SK-MEL-5 (cell line): ENCODE results near the gene PCED1A. TPM values are rescaled to one million over a fixed set of nuclear protein-coding genes. Genes with fewer than 3 reads are reported as not detected.
"Not testable (repeated sequence)": the region's sequence is repeated elsewhere in the genome, so short reads cannot be mapped to it uniquely, and the experiment has no call there.

Source experiments
- DNase-seq: peaks from one replicate; pipeline ENCODE4 v3.0.0-alpha.2; 2016; ENCODE audit warnings: low read depth, low spot score
- in situ Hi-C: cut with HindIII; loops from 2 replicates; pipeline ENCODE4 v1.10.0; 2016; ENCODE audit warnings: low sequenced_read_pairs, high pct_unique_total_duplicates, low pct_unique_long_range_greater_than_20kb
- total RNA-seq: library from RNA; depleted of rRNA; stranded (reverse); fragments of >200 nt; shearing (Covaris generic); gene quantifications from 2 replicates; pipeline ENCODE4 v1.2.3, GENCODE V29; 2014

Gene PCED1A
- total RNA-seq, 1 experiment from 2014 or later = 22.6 TPM

DNA sequence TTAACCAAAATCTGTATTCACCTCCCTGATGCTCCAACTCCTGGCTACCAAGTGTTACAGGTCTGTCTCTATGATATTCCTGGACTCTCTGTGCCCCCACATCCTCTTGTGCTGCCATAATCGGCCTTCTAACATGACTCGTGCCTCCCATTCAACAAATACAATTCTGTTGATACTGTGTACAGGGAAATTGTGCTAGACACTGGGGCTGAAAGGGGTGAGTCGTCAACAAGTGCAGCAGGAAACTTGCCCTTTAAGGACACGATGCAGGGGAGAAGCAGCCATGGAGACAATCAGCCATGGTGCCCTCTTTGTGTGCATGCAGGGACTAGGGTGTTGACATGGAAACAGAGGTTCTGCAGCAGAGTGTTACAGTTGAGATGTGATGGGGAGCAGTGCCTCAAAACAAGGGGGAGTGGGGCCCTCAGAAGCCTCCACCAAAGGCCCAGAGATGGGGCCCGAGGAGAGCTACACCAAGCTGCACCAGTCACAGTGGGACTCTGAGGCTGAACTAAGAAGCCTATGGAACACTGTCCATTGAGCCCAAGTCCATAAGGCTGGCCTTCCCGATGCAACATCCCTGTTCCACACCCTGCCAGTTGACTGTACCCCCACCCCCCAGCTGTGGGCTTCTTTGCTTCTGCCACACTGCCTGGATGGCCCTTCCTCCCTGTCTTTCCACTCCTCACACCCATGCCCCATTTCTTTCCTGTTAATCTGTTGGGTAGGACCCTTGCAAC, 3.1 kb downstream of the PCED1A start:
- in situ Hi-C loops = no loop called here
- DNase-seq = no peak

DNA sequence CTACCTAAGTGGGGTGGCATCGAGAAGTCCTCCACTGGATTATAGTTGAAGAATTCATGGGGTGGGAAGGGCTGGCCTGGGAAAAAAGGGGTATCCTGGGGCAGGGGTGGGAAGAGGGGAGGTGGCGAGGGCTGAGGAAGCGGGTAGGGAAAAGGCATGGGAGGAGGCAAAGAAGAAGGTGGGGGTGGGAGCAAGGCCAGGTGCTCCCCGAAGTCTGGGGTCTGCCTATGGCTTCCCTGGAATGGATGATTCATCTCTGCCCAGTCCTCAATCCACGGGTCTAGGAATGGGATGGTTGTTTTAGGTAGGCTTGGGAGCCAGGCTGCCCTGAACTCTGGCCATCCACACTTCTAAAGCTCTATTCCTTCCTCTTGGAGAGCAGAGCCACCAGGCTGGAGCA, 4.4 kb downstream of the PCED1A start:
- no peak for DNase-seq
- in situ Hi-C loops = no loop called here

DNA sequence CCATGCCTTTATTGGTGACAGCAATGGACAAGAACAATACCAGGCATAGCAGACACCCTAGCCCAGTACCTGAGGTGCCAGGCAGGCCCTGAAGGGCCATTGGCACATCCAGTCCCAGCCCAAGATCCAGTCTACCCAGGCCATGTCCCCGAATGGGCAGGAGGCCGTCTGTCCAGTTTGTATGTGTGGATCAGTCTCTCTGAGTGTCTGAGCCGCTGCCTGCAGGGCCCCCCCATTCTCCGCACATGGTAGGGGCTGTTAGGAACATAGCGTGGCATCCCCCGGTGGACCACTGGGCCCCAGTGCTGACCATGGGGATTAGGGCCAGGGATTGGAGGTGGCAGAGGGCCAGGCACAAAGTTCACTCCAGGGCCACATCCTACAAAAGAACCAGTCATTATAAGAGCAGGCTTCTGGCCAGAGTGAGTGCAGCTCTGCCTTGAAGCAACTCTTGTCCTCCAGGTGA, 5.1 kb downstream of the PCED1A start:
- DNase-seq = no peak
- in situ Hi-C loops = no loop called here

DNA sequence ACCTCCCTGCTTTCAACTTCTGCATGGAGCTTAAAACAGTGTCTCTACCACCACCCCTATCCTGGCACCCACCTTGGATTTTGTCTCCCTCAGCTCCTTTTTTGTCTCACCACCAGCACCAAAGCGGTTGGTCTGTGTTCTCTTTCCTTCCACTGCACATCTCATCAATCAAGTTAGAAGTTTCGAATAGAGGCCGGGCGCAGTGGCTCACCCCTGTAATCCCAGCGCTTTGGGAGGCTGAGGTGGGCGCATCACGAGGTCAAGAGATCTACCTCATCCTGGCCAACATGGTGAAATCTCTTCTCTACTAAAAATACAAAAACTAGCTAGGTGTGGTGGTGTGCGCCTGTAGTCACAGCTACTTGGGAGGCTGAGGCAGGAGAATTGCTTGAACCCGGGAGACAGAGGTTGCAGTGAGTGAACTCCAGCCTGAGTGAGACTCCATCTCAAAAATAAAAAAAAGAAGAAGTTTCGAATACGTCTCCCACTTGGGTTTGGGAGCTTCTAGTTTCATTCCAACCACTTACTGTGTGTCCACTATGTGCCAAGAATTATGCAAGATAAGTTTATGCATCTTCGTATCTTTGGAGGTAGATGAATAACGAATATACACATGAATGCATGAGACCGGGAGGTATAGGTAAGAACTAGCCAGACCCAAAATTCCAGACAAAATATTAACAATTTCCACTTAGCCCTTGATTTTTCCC, 5.9 kb downstream of the PCED1A start:
- in situ Hi-C loops = no loop called here

DNA sequence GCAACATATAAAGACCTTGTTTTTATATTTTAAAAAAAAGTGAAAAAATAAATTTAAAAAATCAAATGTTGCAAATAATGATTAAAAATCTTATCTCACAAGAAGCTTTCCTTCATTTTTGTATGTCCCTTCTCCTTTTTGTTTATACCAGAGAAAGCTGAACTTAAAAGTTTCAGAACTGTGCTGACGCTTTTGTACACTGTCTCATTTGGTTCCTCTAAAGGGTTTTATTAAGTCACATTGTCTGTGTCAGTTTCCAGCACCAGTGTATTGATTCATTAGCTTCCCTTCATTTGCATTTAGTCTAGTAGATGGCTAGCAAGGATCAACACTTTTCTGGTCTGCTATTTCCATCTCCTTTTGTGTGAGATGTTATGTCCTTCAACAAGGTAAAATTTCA, 6.7 kb downstream of the PCED1A start:
- DNase-seq = no peak
- in situ Hi-C loops = no loop called here

More for the DNA sequence above, 5.9 kb downstream of the PCED1A start:
- DNase-seq = no peak

DNA sequence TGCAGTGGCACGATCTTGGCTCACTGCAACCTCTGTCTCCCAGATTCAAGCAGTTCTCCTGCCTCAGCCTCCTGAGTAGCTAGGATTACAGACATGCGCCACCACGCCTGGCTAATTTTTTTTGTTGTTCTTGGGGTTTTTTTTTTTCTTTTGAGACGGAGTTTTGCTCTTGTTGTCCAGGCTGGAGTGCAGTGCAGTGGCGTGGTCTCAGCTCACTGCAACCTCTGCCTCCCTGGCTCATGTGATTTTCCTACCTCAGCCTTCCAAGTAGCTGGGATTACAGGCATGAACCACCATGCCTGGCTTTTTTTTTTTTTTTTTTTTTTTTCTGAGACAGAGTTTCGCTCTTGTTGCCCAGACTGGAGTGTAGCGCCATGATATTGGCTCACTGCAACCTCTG, 9.2 kb downstream of the PCED1A start:
- in situ Hi-C loops, DNase-seq: not testable (repeated sequence)

DNA sequence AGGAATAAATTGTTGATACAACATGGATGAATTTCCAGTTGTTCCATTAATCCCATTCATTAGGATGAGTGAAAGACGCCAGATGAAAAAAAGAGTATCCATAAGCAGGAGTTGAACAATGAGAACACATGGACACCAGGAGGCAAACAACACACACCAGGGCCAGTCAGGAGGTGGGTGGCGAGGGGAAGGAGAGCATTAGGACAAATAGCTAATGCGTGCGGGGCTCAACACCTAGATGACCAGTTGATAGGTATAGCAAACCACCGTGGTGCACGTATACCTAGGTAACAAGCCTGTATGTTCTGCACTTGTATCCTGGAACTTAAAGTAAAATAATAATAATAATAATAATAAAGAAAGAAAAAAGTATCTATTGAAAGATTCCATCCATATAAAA, 11.1 kb downstream of the PCED1A start:
- no peak for DNase-seq
- in situ Hi-C loops = no loop called here

DNA sequence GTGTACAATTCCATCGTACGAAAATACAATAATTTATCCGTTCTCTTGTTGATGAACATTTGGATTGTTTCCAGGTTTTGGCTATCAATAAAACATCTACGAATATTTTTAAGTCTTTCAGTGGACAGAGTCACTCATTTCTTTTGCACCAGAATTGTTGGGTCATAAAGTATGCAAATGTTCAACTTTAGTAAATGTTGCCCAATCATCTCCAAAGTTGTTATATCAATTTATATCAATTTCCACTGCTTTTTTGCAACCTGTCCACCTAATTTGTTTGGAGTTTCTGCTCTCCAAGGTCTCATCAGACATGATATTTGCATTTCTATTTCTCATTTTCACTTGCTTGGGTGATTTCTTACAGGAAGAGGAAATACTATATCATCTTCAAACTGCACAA, 13.8 kb downstream of the PCED1A start:
- in situ Hi-C loops = no loop called here
- DNase-seq = no peak

DNA sequence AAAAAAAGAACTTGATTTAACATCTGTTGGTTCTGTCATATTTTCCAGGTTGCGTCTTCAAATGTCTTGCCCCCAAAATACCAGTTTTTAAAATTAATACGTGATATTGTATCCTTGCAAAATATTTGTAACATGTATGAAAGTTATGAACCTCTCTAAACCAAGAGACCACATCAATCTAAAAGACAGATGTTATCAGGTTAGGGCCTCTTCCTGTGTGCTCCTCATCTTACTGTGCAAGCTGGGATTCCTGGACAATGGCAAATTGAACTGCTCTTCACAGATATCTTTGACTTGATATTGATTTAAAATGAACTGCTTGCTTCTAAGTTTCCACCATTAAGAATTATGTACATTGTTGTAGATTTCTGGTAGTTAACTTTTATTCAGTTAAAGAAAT, 14.7 kb downstream of the PCED1A start:
- in situ Hi-C loops = no loop called here
- no peak for DNase-seq

DNA sequence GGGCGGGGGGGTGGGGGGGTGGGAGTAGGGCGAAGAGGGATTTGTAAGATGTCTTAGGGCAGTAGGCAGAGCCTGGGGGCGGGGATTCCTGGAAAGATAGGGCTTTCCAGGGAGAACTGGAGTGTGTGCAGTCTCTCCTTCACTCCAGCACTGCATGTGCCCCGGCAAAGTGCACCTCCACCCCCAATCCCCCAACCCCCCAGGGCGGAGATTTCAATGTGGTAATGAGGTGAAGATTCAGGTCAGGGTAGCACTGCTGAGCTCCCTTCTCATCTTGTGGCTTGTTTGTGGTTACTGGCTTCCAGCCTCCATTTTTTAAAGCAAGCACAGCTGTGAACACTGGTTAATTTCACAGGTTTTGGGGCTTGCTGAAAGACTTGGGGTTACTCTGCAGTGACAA, 18.4 kb downstream of the PCED1A start:
- in situ Hi-C loops = no loop called here
- no peak for DNase-seq

DNA sequence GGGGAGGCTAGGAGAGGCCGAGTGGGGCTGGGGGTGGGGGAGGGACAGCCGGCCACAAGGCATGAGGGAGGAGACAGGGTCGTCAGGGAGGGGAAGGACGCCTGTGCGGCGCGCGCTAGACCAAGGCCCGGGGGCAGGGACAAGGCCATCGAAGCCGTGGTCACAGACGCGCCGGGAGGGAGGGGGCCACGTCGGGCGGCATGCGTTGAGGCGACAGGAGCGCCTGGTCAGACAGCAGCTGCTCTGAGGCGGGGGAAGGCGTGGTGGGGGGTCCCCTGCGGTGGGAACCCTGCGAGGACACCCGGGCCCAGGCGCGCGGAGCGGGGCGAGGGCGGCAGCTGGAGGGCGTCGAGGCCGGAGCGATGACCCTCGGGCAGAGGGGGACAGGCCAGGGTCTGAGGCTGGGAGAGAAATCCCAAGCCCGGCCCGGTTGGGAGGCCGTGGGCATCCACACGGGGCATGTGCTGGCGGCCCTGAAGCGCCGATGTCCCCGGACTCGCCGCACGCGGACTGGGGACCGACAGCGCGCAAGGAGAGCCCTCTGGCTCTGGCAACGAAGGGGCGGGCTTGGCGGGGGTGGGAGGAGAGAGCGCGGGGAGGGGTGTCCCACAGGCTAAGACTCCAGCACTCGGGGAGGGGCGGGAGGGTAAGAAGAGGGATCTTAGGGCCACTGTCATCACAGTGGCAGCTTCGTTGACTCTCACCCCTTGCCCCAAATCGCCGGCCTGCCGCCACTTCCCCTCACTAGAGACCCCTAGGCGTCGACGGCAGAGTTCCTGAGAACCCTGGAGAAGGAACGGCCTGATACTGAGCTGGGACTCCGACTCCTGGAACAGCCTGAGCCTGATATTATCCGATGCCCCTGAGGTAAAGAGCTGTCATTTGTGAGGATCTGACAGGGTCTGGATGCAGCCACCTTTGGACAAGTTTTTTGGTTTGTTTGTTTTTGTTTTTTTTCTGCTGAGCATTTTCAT, 19.3 kb downstream of the PCED1A start:
- in situ Hi-C loops = no loop called here
- DNase-seq = no peak

DNA sequence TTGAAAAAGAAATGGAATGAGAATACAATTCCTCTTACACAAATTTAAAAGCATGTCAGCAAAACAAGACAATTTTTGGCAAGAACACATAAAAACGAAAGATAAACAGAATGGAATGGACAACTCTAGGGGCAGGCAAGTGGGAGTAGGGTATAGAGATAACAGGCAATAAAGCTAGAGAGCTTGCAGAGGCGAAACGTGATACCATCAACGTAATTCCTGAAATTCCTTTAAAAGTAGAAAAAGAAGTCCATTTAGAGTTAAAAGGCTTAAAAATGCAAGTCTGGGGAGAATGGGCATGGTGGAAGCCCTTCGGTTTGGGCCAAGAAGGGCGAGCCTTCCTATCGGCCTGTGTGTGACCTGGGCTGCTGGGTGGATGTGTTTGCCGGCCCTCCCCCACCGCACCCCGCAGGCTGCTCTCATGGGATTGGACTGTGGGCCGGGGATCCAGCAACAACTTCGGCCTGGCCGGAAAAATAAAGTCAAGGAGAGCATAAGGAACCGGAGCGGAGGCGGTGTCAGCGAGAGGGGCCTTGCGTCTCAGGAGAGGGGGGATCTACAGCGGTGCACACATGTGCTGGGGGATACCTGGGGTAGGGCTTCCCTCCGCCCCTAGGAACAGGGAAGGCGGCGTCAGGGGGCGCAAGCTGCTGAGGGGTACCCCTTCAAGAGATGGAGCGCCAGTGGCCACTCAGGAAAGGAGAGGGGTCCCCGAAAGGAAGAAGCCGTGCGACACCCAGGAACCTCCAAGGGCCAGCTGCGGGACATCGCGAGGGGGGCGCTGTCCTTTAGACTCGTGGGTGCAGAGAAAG, 20.2 kb downstream of the PCED1A start:
- in situ Hi-C loops = no loop called here
- no peak for DNase-seq

DNA sequence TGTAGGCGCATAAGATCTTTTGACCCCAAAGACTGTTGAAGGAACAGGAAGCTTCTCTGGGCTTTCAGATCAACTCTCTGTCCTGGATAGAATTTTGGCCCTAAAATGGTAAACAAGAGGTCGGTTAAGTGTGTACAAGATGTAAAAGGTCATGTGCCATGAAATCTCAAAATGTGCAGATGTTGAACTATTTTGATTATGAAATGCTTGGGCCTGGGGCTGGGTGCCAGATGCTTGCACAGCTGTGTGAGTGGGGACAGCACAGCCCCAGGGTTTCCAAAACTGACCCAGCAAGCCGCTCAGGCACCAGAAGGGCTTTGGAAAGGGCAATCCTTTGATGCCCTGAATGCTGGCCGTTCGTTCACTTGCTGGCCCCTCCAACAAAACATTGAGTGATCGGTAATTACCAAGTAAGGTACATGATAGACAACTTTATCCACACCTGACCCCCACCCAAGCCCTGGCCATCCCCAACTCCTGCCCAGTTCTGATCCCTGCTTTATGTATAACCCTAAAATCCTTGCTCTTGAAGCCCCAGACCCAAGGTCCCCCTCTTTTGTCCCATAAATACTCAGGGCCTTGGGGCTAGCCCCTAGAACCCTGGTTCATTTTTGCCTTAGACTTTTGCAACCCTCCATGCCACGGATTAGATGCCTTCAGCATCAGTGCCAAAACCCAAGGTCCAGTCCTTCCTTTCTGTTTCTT, 22.4 kb downstream of the PCED1A start:
- no peak for DNase-seq
- in situ Hi-C loops = no loop called here

DNA sequence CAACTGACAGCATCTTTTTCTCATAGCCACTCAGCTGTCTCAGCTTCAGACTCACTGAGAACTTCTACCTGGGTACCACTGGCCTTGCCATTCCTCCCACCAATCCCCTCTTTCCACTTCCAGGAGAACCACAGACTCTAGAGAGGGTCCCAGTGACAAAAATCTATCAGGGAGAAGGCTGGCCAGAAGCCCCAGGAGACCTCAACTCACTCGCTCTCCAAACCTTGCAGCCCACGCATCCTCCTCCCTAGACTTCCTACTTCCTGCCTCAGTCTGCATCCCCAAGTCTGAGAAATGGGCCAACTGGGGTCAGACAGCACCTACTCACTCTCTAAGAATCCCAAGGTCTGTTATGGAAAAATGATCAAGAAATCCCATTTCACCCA, 23.1 kb downstream of the PCED1A start:
- no peak for DNase-seq
- in situ Hi-C loops = no loop called here

DNA sequence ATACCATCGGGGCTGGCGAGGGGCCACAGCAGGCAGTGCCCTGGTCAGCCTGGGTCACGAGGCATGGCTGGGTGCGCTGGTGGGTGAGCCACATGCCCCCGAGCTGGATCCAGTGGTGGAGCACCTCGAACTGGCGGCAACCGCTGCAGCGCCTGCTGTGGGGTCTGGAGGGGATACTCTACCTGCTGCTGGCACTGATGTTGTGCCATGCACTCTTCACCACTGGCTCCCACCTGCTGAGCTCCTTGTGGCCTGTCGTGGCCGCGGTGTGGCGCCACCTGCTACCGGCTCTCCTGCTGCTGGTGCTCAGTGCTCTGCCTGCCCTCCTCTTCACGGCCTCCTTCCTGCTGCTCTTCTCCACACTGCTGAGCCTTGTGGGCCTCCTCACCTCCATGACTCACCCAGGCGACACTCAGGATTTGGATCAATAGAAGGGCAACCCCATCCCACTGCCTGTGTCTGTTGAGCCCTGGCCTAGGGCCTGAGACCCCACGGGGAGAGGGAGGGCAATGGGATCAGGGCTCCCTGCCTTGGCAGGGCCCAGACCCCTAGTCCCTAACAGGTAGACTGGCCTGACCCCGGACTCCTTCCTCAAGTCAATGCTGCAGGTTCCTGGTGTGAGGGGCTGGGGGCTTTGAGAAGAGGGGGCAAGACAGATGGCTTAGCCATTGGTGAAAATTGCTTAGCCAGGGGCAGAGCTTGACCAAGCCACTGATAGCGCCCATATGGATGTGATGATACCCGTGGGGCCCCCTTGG, 23.7 kb downstream of the PCED1A start:
- in situ Hi-C loops = no loop called here
- DNase-seq = peak; percentile 39

DNA sequence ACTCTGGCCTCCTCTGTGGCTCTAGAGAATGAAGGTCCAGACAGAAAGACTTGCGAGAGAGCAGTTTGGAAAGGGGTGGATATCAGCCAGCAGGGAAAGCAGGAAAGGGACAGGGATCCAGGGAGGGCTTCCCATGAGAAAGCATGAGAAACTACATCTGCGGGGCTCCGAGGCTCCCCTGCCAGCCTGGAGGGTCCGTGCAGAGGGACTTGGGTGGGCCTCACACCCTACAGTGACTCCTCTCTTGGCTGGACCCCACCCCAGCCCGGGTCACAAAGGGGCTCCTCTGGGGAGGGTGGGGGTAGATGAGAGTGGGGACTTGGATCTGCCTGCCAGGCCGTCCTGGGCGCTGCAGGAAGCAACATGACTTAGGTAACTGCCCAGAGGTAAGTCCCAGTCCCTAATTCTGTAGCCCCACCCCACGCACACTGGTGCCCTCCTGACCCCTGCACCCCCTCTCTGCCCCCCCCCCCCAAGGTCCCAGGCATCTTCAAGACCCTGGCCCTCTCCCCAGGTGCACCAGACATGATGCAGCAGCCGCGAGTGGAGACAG, 24.3 kb downstream of the PCED1A start, which contains the start of gene TMEM239:
Gene TMEM239 (plus strand): TSS at position 335 of the 553 bp plus-strand sequence. CDS start 191 bp downstream, at position 526.
- in situ Hi-C loops = no loop called here

More for the DNA sequence above, 24.3 kb downstream of the PCED1A start, which contains the start of gene TMEM239:
- no peak for DNase-seq
